Bronchial epithelial cell (primary cell): ENCODE measurements around the gene TRNT1. TPM values are rescaled to one million over a fixed set of nuclear protein-coding genes. Genes with fewer than 3 reads are reported as not detected.

Source experiments
- DNase-seq: peaks from one replicate; pipeline ENCODE4 v3.0.0-alpha.2; 2010; ENCODE audit warnings: low read depth
- FAIRE-seq: peaks from 2 replicates; lab custom pipeline; 2011; peaks lifted over from hg19 to GRCh38; lab: Jason Lieb, UNC
- H3K27me3 ChIP-seq: 2 replicates; pipeline ENCODE4 v1.5.1; 2011; ENCODE audit warnings: low read length; ENCODE audit not compliant: control insufficient read depth, insufficient read depth
- H3K36me3 ChIP-seq: 2 replicates; pipeline ENCODE4 v1.5.1; 2011; ENCODE audit warnings: low read length; ENCODE audit not compliant: control insufficient read depth, insufficient read depth
- H3K4me3 ChIP-seq: 2 replicates; pipeline ENCODE4 v1.5.1; 2011; ENCODE audit warnings: mild to moderate bottlenecking, low read depth, low read length, control low read depth
- CTCF ChIP-seq: IDR thresholded peaks from 2 replicates; pipeline ENCODE4 v1.5.1; 2011; ENCODE audit warnings: mild to moderate bottlenecking, moderate library complexity, low read length, control low read depth, inconsistent platforms; ENCODE audit not compliant: insufficient read depth, severe bottlenecking
- total RNA-seq: library from RNA; depleted of rRNA; stranded (reverse); fragments of >200 nt; gene quantifications from 2 replicates; pipeline ENCODE4 v1.2.1, GENCODE V29; 2014

Gene TRNT1
- 14.5 and 15.4 TPM in 2 replicates for total RNA-seq

DNA sequence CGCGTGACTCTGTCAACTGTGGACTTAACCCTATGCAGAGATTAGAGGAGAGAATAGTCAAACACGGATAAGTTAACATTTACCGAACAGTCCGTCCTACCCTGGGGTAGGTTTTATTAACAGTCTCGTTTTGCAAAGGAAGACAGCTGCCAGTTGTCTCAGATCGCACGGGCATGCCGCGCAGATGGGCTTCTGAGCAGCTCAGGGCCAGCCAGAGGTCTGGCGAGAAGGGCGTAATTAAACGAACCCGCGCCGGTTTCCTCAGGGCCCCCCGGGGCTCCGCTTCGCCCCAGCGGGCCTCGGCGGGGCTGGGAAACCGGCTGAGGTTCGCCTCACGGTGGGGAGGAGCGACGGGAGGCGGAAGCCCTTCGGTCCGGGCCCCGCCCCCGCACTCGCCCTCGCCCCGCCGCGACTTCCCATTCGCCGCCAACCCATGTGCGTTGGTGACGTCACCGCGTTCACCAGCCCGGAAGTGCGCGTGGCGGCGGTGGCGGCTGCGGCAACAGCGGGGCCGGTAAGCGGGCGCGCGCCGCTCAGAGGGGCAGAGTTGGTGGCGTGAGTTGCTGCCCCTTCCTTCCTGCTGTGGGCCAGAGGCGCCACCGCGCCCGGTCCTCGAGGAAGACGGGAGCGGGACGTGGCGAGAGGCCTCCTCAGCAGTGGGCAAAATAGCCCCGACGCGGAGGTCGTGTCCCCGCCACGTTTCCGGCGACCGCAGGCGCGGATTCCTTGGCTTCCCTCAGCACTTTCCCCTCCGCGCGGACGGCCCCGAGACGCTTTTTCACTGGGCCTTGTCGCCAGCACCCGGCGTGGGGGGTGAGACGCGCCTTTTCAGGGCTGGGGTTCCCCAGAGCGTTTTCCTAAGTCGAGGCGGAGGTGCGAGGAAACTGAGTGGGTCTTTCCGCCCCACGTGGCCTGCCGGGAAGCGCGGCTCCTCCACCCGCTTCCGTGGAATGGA is at the start of gene TRNT1:
Gene TRNT1, plus strand, starts transcription at position 464 of the 955 bp plus-strand sequence. CDS start 2,101 bp downstream, outside the sequence.
- TF ChIP-seq CTCF = no peak
- FAIRE-seq (no peak), DNase-seq (peak; percentile 79)
- Histone ChIP-seq H3K27me3 (no peaks in the 10 kb centered on the region), H3K36me3 (peaks cover 11% of the 10 kb centered on the region), H3K4me3 (peak within 1 kb of the TSS; percentile 99)

GRCh38 chr3:3080309-3080708 is 46.4 kb upstream of the TRNT1 start:
- Histone ChIP-seq H3K27me3 (no peaks in the 10 kb centered on the region), H3K4me3 (no peak overlapping the region), H3K36me3 (no peaks in the 10 kb centered on the region)
- FAIRE-seq = no peak
- DNase-seq = no peak
- TF ChIP-seq CTCF = no peak

DNA sequence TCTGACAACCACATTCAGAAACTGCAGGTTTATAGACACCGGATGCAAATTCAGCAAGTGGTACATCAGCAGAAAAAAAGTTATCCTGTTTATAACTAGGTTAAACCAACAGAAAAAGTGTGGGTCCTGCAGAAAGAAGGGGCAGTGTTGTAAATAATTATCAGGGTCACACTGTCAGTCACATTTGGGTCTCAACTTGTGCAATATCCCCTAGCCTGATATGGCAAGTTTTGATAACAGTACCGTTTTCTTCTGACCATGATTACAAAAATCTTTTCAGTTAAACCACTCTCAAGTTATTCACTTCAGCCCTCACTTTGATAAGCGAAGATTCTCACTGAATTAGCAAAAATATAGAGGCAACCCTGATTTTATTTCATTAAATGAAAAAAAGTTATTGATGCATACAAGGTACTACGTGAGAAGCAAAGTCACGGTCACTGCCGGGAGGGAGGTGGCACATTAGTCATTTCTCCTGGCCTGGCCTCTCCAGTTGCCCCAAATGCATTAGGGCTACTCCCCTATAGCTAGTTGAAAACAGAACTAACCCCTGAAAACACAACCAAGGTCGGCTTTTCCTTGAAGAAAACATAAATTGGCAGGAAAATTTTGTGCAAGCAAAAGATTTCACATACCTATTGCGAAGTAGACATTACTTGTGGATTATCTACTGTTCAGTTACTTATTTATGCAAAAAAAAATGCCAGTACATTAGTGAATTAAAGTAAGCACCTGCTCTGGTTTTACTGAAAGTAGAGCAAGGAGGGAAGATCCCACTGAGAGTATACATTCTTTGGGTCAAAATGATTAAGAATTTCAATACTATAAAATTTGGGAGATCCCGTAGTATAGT is 45.1 kb upstream of the TRNT1 start:
- no peak for DNase-seq
- H3K27me3 ChIP-seq = no peaks in the 10 kb centered on the region
- no peak for FAIRE-seq
- TF ChIP-seq CTCF = no peak
- no peaks in the 10 kb centered on the region for H3K36me3 ChIP-seq
- H3K4me3 ChIP-seq = no peak overlapping the region

DNA sequence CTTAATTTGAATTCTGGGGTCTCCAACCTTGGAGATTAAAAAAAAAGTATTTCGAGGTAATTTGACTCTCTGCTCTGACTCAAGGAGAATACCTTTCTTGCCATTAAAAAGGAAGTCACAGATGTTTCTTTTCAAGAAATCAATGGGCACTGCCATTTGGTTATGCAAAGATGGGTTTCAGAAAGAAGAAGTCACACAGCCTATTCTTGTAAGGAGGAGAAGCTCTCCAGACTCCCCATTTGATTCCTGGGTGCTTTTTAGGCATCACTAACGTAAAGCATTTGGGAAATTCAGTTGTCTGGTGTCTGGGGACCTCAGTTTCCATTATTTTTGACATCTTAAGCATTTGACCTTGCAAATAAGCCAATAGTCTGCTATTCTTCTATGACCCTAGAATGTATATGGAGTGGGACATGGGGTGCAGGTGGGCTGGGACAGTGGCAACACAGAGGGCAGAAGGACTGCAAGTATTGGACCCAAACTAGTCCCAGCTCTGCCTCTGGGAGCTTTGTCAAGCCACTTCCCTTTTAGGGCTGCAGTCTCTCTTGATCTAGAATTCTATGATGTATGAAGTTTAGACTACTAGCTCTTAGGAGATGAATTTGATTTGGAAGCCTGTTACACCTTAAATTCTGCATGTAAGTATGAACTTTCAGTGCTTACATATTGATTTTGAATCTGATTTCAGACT is 44.4 kb upstream of the TRNT1 start:
- TF ChIP-seq CTCF = no peak
- Histone ChIP-seq H3K36me3 (no peaks in the 10 kb centered on the region), H3K27me3 (no peaks in the 10 kb centered on the region), H3K4me3 (no peak overlapping the region)
- DNase-seq = no peak
- FAIRE-seq = no peak

- no peaks in the 10 kb centered on the region for H3K27me3 ChIP-seq
- no peak overlapping the region for H3K4me3 ChIP-seq
- no peaks in the 10 kb centered on the region for H3K36me3 ChIP-seq
- DNase-seq = no peak
- no peak for FAIRE-seq
- TF ChIP-seq CTCF = no peak
Measured at GRCh38 chr3:3084890-3085289, 41.9 kb upstream of the TRNT1 start.
